NB4 (cell line): ENCODE measurements around the gene SOCS6.
A peak's percentile ranks its signal among the peaks of the same experiment; 100 is the strongest.
"Not testable (repeated sequence)": the region's sequence is repeated elsewhere in the genome, so short reads cannot be mapped to it uniquely, and the experiment has no call there.

Experiments
- DNase-seq: peaks from one replicate; pipeline ENCODE4 v3.0.0; 2010; ENCODE audit warnings: low read depth
- H3K4me3 ChIP-seq: one replicate; pipeline ENCODE4 v1.5.1; 2011; ENCODE audit warnings: mild to moderate bottlenecking, low read depth, low read length, moderate library complexity
- CTCF ChIP-seq: IDR thresholded peaks from one replicate; pipeline ENCODE4 v1.5.1; 2012; ENCODE audit warnings: low read depth, low read length
- MAX ChIP-seq: IDR thresholded peaks from 2 replicates; pipeline ENCODE4 v1.6.1; 2011; ENCODE audit warnings: low read depth, low read length
- MYC ChIP-seq: IDR thresholded peaks from 2 replicates; pipeline ENCODE4 v1.6.1; 2011; ENCODE audit warnings: low read depth, low read length
- POLR2A ChIP-seq: IDR thresholded peaks from 2 replicates; pipeline ENCODE4 v1.6.1; 2011; ENCODE audit warnings: mild to moderate bottlenecking; ENCODE audit not compliant: insufficient read length; ENCODE audit errors: extremely low read depth

SOCS6 gene

GRCh38 chr18:70339915-70340314 lies 51.1 kb downstream of the SOCS6 start:
- DNase-seq = no peak
- TF ChIP-seq MYC = no peak
- TF ChIP-seq POLR2A = no peak
- TF ChIP-seq CTCF = no peak
- no peak for TF ChIP-seq MAX
- H3K4me3 ChIP-seq = no peak overlapping the region

GRCh38 chr18:70348481-70348880 lies 59.6 kb downstream of the SOCS6 start:
- DNase-seq, H3K4me3 ChIP-seq: not testable (repeated sequence)

GRCh38 chr18:70349316-70349715 lies 60.5 kb downstream of the SOCS6 start:
- TF ChIP-seq POLR2A = no peak
- TF ChIP-seq MYC = no peak
- TF ChIP-seq MAX = no peak
- no peak for TF ChIP-seq CTCF
- DNase-seq = no peak
- H3K4me3 ChIP-seq = no peak overlapping the region

- no peak overlapping the region for H3K4me3 ChIP-seq
- no peak for DNase-seq
- TF ChIP-seq CTCF (no peak), MAX (no peak), MYC (no peak), POLR2A (no peak)
Observed at GRCh38 chr18:70354080-70354479, 65.2 kb downstream of the SOCS6 start.

- no peak for TF ChIP-seq MYC
- no peak for TF ChIP-seq MAX
- TF ChIP-seq POLR2A = no peak
- no peak for TF ChIP-seq CTCF
- no peak for DNase-seq
- no peak overlapping the region for H3K4me3 ChIP-seq
Observed at GRCh38 chr18:70354771-70355170, 65.9 kb downstream of the SOCS6 start.

- no peak for TF ChIP-seq POLR2A
- TF ChIP-seq CTCF = no peak
- no peak for DNase-seq
- H3K4me3 ChIP-seq = no peak overlapping the region
Observed at GRCh38 chr18:70355620-70356385, 67.0 kb downstream of the SOCS6 start.

- peak; percentile 15 for DNase-seq
- H3K4me3 ChIP-seq = not testable (repeated sequence)
Observed at GRCh38 chr18:70358105-70358406, 69.2 kb downstream of the SOCS6 start.
